Endothelial cell of umbilical vein (primary cell): ENCODE measurements around the gene SCN5A. TPM values are rescaled to one million over a fixed set of nuclear protein-coding genes. Genes with fewer than 3 reads are reported as not detected.

Experiments used
- BruUV-seq: library from RNA; stranded (reverse); fragments of 400-500 nt; replicated peaks from 2 replicates; lab custom pipeline; 2021; lab: Mats Ljungman, UMichigan
- CTCF ChIA-PET: fragments of 300-600, 350-600 bp; sonication (Branson Sonifier 250); formaldehyde crosslinking; loops from one replicate; lab custom pipeline; 2021; ENCODE audit warnings: antibody characterized with exemption, inconsistent platforms; lab: Charles Lee
- POLR2A ChIA-PET: fragments of 300-600, 350-600 bp; sonication (Branson Sonifier 250); formaldehyde crosslinking; loops from one replicate; lab custom pipeline; 2021; ENCODE audit warnings: antibody characterized with exemption, inconsistent platforms; lab: Charles Lee
- DNase-seq: peaks from one replicate; pipeline ENCODE4 v3.0.0-alpha.2; 2011; ENCODE audit warnings: low read depth, low spot score
- FAIRE-seq: peaks from 2 replicates; lab custom pipeline; 2011; peaks lifted over from hg19 to GRCh38; lab: Jason Lieb, UNC
- H2AFZ ChIP-seq: 2 replicates; pipeline ENCODE4 v1.6.0; 2012; ENCODE audit warnings: low read depth, low read length, control low read depth, inconsistent platforms
- H3K27ac ChIP-seq: 2 replicates; pipeline ENCODE4 v1.5.1; 2011; ENCODE audit warnings: low read depth, mild to moderate bottlenecking, control low read depth, low read length, moderate library complexity; ENCODE audit not compliant: insufficient read depth
- H3K27me3 ChIP-seq, 2 experiments: 2 replicates each; pipeline versions ENCODE4 v1.6.0 to v1.6.1; 2011; ENCODE audit warnings: low read length in 2 of 2, mixed read lengths in 1 of 2; ENCODE audit not compliant: control insufficient read depth in 2 of 2, insufficient read depth in 2 of 2
- H3K36me3 ChIP-seq, 2 experiments: 2 replicates in 1 of 2; 3 replicates in 1 of 2; pipeline ENCODE4 v1.5.1; 2011; ENCODE audit warnings: low read length in 2 of 2, mild to moderate bottlenecking in 1 of 2, moderate library complexity in 1 of 2; ENCODE audit not compliant: control insufficient read depth in 2 of 2, insufficient read depth in 2 of 2; ENCODE audit errors: extremely low read depth in 1 of 2
- H3K4me1 ChIP-seq: 3 replicates; pipeline ENCODE4 v1.5.1; 2011; ENCODE audit warnings: mild to moderate bottlenecking, low read length; ENCODE audit not compliant: control insufficient read depth, insufficient read depth; ENCODE audit errors: extremely low read depth
- H3K4me2 ChIP-seq: 2 replicates; pipeline ENCODE4 v1.6.1; 2011; ENCODE audit warnings: low read length, control low read depth, mixed read lengths; ENCODE audit not compliant: insufficient read depth
- H3K4me3 ChIP-seq, 3 experiments: fragments of 200-600 bp in 1 of 3; sonication (generic), shearing (Covaris generic) in 1 of 3; replicated peaks in 1 of 3; 2 replicates each; pipeline ENCODE4 v1.5.1; 2011 to 2016; ENCODE audit warnings: control low read depth in 3 of 3, low read length in 3 of 3, mild to moderate bottlenecking in 2 of 3, inconsistent platforms in 1 of 3, low read depth in 1 of 3, moderate library complexity in 1 of 3; ENCODE audit not compliant: insufficient read depth in 1 of 3
- H3K79me2 ChIP-seq: 2 replicates; pipeline ENCODE4 v1.6.0; 2012; ENCODE audit warnings: low read length, inconsistent platforms; ENCODE audit not compliant: control insufficient read depth, insufficient read depth
- H3K9ac ChIP-seq: replicated peaks from 2 replicates; pipeline ENCODE3; 2011; ENCODE audit warnings: low read length, control low read depth; ENCODE audit not compliant: insufficient read depth; ENCODE audit errors: extremely low read depth
- H3K9me1 ChIP-seq: replicated peaks from 3 replicates; pipeline ENCODE4 v1.6.0; 2011; ENCODE audit warnings: mild to moderate bottlenecking, low read length; ENCODE audit not compliant: control insufficient read depth, insufficient read depth; ENCODE audit errors: extremely low read depth
- H3K9me3 ChIP-seq: replicated peaks from 2 replicates; pipeline ENCODE4 v1.5.1; 2012; ENCODE audit warnings: low read length, inconsistent platforms; ENCODE audit not compliant: control insufficient read depth, insufficient read depth
- H4K20me1 ChIP-seq: replicated peaks from 2 replicates; pipeline ENCODE3; 2011; ENCODE audit warnings: mild to moderate bottlenecking, low read length; ENCODE audit not compliant: control insufficient read depth, insufficient read depth; ENCODE audit errors: extremely low read depth
- EZH2 ChIP-seq: IDR thresholded peaks from 2 replicates; pipeline ENCODE4 v1.6.1; 2012; ENCODE audit warnings: borderline replicate concordance, low read depth, mild to moderate bottlenecking, moderate library complexity, low read length, inconsistent platforms; ENCODE audit not compliant: severe bottlenecking
- FOS ChIP-seq: IDR thresholded peaks from 2 replicates; pipeline ENCODE4 v1.6.1; 2011; ENCODE audit warnings: mild to moderate bottlenecking, low read length, moderate library complexity, borderline replicate concordance; ENCODE audit not compliant: insufficient read depth
- GATA2 ChIP-seq: IDR thresholded peaks from 2 replicates; pipeline ENCODE4 v1.7.0; 2011; ENCODE audit warnings: low read depth, mild to moderate bottlenecking, moderate library complexity, mixed read lengths, low read length; ENCODE audit not compliant: insufficient read length, insufficient read depth
- JUN ChIP-seq: IDR thresholded peaks from 2 replicates; pipeline ENCODE4 v1.6.1; 2011; ENCODE audit warnings: borderline replicate concordance, low read depth; ENCODE audit not compliant: insufficient read length, insufficient read depth
- MYC ChIP-seq: IDR thresholded peaks from one replicate; pipeline ENCODE4 v1.6.1; 2011; ENCODE audit warnings: mild to moderate bottlenecking, low read depth, low read length
- POLR2A ChIP-seq: IDR thresholded peaks from 2 replicates; pipeline ENCODE4 v1.6.1; 2012; ENCODE audit warnings: low read depth, mild to moderate bottlenecking, control low read depth, low read length
- POLR2AphosphoS5 ChIP-seq: IDR thresholded peaks from 2 replicates; pipeline ENCODE4 v1.6.1; 2012; ENCODE audit warnings: low read depth, mild to moderate bottlenecking, control low read depth, low read length, moderate library complexity; ENCODE audit not compliant: insufficient read depth
- dilution Hi-C: fragments of 300-500 bp; cut with MboI; formaldehyde crosslinking; loops from one replicate; pipeline ENCODE4 v1.15.0; 2019; ENCODE audit warnings: low sequenced_read_pairs; ENCODE audit not compliant: extremely low pct_ligation_motif_present
- intact Hi-C: fragments of 100-400 bp; cut with micrococcal nuclease; formaldehyde crosslinking; loops from one replicate; pipeline ENCODE4 v1.10.0; 2022
- polyA plus RNA-seq, 4 experiments: library from polyadenylated mRNA; depleted of rRNA in 3 of 4; stranded (reverse) in 3 of 4; unstranded in 1 of 4; fragments of >200 nt; gene quantifications; 2 replicates each; pipeline versions ENCODE4 v1.2.1 to v1.2.3, GENCODE V29; 2011 to 2012; ENCODE audit warnings: missing spikeins in 1 of 4
- total RNA-seq: library from RNA; stranded (reverse); gene quantifications from 2 replicates; pipeline ENCODE4 v1.2.3, GENCODE V29; 2021
- TF ChIP-seq, protein P1 (sequence below), 2 donors: IDR thresholded peaks; 1 replicate in 1 of 2; 2 replicates in 1 of 2; pipeline ENCODE4 v1.5.1; 2011; ENCODE audit warnings: low read length in 2 of 2, mild to moderate bottlenecking in 2 of 2, moderate library complexity in 2 of 2, control low read depth in 1 of 2, inconsistent platforms in 1 of 2, low read depth in 1 of 2; ENCODE audit not compliant: insufficient read depth in 1 of 2; ENCODE audit errors: extremely low read depth in 1 of 2
- TF ChIP-seq, protein P2 (sequence below): IDR thresholded peaks from 2 replicates; pipeline ENCODE4 v1.6.1; 2011; ENCODE audit not compliant: insufficient read depth, insufficient read length

SCN5A gene
- total and polyA plus RNA-seq, 2 donors (not counting 3 experiments of a cell fraction or from before 2014, with no cell fraction given): 2.7 to 20.0 TPM

DNA sequence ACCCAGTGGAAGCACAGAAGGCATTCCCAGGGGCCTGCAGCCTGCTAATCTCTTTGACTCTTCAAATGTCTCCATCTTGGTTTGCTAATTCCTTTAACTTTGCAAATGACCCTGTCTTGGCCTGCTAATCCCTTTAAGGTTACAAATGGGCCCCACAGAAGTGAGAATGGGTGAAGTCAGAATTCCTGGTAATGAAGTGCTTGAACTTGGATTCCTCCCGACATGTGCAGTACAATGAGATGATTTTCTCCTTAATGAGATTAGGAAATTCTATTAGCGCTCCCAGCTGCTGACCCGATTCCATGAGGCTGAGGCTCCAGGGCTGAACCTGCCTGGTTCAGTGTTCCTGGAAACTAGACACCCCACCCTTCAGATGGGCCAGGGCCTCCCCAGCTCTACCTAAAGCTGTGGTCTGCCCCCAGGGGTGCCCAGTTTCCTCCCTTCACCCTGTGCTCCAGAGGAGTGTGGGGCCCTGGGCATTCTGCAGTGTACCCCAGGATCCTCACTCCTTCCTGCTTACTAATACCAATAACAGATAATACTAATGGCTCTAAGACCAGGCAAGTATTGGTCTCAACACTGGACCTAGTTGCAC lies 47.4 kb downstream of the SCN5A start:
- no peak for FAIRE-seq
- Histone ChIP-seq H3K9ac (no peak overlapping the region), H3K9me3 (no peaks in the 10 kb centered on the region), H3K27me3 (no peaks in the 10 kb centered on the region), H2AFZ (no peak overlapping the region), H3K27ac (no peak overlapping the region), H3K4me2 (no peak overlapping the region), H4K20me1 (no peaks in the 10 kb centered on the region), H3K9me1 (no peaks in the 10 kb centered on the region), H3K4me1 (no peaks in the 10 kb centered on the region), H3K36me3 (no peaks in the 10 kb centered on the region), H3K4me3 (no peak overlapping the region), H3K79me2 (no peaks in the 10 kb centered on the region)
- no peak for DNase-seq
- no TSS peak for BruUV-seq
- dilution Hi-C loops (no loop called here), intact Hi-C loops (no loop called here)
- TF ChIP-seq EZH2 (no peak), POLR2A (no peak), FOS (no peak), JUN (no peak), POLR2AphosphoS5 (no peak), MYC (no peak), GATA2 (no peak)
- TF ChIP-seq, protein P1, sequence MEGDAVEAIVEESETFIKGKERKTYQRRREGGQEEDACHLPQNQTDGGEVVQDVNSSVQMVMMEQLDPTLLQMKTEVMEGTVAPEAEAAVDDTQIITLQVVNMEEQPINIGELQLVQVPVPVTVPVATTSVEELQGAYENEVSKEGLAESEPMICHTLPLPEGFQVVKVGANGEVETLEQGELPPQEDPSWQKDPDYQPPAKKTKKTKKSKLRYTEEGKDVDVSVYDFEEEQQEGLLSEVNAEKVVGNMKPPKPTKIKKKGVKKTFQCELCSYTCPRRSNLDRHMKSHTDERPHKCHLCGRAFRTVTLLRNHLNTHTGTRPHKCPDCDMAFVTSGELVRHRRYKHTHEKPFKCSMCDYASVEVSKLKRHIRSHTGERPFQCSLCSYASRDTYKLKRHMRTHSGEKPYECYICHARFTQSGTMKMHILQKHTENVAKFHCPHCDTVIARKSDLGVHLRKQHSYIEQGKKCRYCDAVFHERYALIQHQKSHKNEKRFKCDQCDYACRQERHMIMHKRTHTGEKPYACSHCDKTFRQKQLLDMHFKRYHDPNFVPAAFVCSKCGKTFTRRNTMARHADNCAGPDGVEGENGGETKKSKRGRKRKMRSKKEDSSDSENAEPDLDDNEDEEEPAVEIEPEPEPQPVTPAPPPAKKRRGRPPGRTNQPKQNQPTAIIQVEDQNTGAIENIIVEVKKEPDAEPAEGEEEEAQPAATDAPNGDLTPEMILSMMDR (IDR thresholded peaks at IDR 0.05; ENCODE audit: extremely low read depth in 1 of 2, insufficient read depth in 1 of 2, low read depth in 1 of 2, low read length in 2 of 2): no peak
- TF ChIP-seq, protein P2, sequence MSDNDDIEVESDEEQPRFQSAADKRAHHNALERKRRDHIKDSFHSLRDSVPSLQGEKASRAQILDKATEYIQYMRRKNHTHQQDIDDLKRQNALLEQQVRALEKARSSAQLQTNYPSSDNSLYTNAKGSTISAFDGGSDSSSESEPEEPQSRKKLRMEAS: no peak
- POLR2A ChIA-PET: no interaction called here
- CTCF ChIA-PET: no interaction called here
